Measurements from ENCODE around the gene IMP3. TPM values are rescaled to one million over a fixed set of nuclear protein-coding genes. Genes with fewer than 3 reads are reported as not detected.
A peak's percentile ranks its signal among the peaks of the same experiment; 100 is the strongest.
"Not testable (repeated sequence)": the region's sequence is repeated elsewhere in the genome, so short reads cannot be mapped to it uniquely, and the experiment has no call there.

Gene IMP3
- total RNA-seq, 1 experiment from 2014 or later: 56.0 TPM

- no peaks in the 10 kb centered on the region for H3K27me3 ChIP-seq (ENCODE audit: control insufficient read depth, insufficient read depth, low read length)
- H3K36me3 ChIP-seq (ENCODE audit: control insufficient read depth, insufficient read depth, low read length): peaks cover 2% of the 10 kb centered on the region; the same call in 1 of the 2 replicates
- DNase-seq (ENCODE audit: low read depth, low spot score) (no peak), ATAC-seq (no peak)
- POLR2A ChIA-PET: interaction anchor here (1.0 to 1.2 kb wide), 3 partner anchors 8 to 35 kb away, joined by 3 to 8 read pairs (median 4); partner anchors contain the start of gene SNUPN
- peaks cover 15% of the 10 kb centered on the region for H3K4me1 ChIP-seq (ENCODE audit: control insufficient read depth, insufficient read depth, low read length)
- peak overlapping the region in 1 of 2 experiments; percentile 99; a peak in 1 of 4 replicates for H3K4me3 ChIP-seq (ENCODE audit: low read depth in 2 of 2, low read length in 2 of 2)
- H3K27ac ChIP-seq (ENCODE audit: low read length): peak overlapping the region; percentile 94; the same call in 1 of the 2 replicates
- BruUV-seq (replicated peaks): no TSS peak
- TF ChIP-seq, protein P1, sequence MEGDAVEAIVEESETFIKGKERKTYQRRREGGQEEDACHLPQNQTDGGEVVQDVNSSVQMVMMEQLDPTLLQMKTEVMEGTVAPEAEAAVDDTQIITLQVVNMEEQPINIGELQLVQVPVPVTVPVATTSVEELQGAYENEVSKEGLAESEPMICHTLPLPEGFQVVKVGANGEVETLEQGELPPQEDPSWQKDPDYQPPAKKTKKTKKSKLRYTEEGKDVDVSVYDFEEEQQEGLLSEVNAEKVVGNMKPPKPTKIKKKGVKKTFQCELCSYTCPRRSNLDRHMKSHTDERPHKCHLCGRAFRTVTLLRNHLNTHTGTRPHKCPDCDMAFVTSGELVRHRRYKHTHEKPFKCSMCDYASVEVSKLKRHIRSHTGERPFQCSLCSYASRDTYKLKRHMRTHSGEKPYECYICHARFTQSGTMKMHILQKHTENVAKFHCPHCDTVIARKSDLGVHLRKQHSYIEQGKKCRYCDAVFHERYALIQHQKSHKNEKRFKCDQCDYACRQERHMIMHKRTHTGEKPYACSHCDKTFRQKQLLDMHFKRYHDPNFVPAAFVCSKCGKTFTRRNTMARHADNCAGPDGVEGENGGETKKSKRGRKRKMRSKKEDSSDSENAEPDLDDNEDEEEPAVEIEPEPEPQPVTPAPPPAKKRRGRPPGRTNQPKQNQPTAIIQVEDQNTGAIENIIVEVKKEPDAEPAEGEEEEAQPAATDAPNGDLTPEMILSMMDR (IDR thresholded peaks at IDR 0.05): no peak
- TF ChIP-seq POLR2AphosphoS5 (IDR thresholded peaks at IDR 0.05; ENCODE audit: low read depth, low read length): peak; percentile 30; the same call in 1 of the 2 replicates
- intact Hi-C loops (cut with micrococcal nuclease; ENCODE audit: unreplicated experiment): loop anchor here (5.0 kb wide), 1 partner anchor 180 kb away; no protein-coding TSS in a partner anchor
- CTCF ChIA-PET: interaction anchor here (1.2 to 1.3 kb wide), 2 partner anchors 10 to 34 kb away, joined by 4 to 10 read pairs; partner anchors contain the start of gene SNX33
- in situ Hi-C loops (cut with HindIII; ENCODE audit: low pct_unique_long_range_greater_than_20kb, low sequenced_read_pairs): no loop called here
- H3K9me3 ChIP-seq (ENCODE audit: control insufficient read depth, insufficient read depth, low read depth, low read length): no peaks in the 10 kb centered on the region
These were observed 2.6 kb downstream of the IMP3 start for GRCh38 chr15:75637245-75638009.

DNA sequence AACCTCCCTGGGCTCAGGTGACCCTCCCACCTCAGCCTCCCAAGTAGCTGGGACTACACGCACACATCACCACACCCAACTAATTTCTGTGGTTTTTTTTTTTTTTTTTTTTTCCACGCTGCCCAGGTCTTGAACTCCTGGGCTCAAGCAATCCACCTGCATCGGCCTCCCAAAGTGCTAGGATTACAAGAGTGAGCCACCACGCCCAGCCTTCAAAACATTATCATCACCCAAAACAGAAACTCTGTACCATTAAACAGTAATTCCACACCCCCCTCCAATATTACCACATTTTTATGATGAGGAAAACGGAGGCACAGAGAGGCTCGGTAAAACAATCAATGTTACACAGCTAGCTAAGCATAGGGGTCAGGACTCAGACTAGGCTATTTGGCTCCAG, 4.0 kb downstream of the IMP3 start:
- Histone ChIP-seq H3K27me3 (ENCODE audit: control insufficient read depth, insufficient read depth, low read length) (no peaks in the 10 kb centered on the region), H3K27ac (ENCODE audit: low read length) (no peak overlapping the region), H3K4me3 (ENCODE audit: low read depth in 2 of 2, low read length in 2 of 2) (no peak overlapping the region), H3K36me3 (ENCODE audit: control insufficient read depth, insufficient read depth, low read length) (peaks cover 2% of the 10 kb centered on the region; the same call in 1 of the 2 replicates), H3K9me3 (ENCODE audit: control insufficient read depth, insufficient read depth, low read depth, low read length) (no peaks in the 10 kb centered on the region), H3K4me1 (ENCODE audit: control insufficient read depth, insufficient read depth, low read length) (peaks cover 13% of the 10 kb centered on the region)
- intact Hi-C loops (cut with micrococcal nuclease; ENCODE audit: unreplicated experiment) (loop anchor here (5.0 kb wide), 1 partner anchor 179 kb away; no protein-coding TSS in a partner anchor), in situ Hi-C loops (cut with HindIII; ENCODE audit: low pct_unique_long_range_greater_than_20kb, low sequenced_read_pairs) (no loop called here)
- no peak for DNase-seq (ENCODE audit: low read depth, low spot score)
- TF ChIP-seq, protein P1 (IDR thresholded peaks at IDR 0.05): no peak
- TF ChIP-seq SIN3A (IDR thresholded peaks at IDR 0.05; ENCODE audit: borderline replicate concordance, insufficient read depth, low read depth, low read length) (no peak), POLR2AphosphoS5 (IDR thresholded peaks at IDR 0.05; ENCODE audit: low read depth, low read length) (no peak), TCF7L2 (IDR thresholded peaks at IDR 0.05; ENCODE audit: low read depth, low read length) (no peak)
- TF ChIP-seq, protein P2, sequence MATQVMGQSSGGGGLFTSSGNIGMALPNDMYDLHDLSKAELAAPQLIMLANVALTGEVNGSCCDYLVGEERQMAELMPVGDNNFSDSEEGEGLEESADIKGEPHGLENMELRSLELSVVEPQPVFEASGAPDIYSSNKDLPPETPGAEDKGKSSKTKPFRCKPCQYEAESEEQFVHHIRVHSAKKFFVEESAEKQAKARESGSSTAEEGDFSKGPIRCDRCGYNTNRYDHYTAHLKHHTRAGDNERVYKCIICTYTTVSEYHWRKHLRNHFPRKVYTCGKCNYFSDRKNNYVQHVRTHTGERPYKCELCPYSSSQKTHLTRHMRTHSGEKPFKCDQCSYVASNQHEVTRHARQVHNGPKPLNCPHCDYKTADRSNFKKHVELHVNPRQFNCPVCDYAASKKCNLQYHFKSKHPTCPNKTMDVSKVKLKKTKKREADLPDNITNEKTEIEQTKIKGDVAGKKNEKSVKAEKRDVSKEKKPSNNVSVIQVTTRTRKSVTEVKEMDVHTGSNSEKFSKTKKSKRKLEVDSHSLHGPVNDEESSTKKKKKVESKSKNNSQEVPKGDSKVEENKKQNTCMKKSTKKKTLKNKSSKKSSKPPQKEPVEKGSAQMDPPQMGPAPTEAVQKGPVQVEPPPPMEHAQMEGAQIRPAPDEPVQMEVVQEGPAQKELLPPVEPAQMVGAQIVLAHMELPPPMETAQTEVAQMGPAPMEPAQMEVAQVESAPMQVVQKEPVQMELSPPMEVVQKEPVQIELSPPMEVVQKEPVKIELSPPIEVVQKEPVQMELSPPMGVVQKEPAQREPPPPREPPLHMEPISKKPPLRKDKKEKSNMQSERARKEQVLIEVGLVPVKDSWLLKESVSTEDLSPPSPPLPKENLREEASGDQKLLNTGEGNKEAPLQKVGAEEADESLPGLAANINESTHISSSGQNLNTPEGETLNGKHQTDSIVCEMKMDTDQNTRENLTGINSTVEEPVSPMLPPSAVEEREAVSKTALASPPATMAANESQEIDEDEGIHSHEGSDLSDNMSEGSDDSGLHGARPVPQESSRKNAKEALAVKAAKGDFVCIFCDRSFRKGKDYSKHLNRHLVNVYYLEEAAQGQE (IDR thresholded peaks at IDR 0.05; ENCODE audit: insufficient read depth in 1 of 2, low read depth in 2 of 2, low read length in 1 of 2): no peak
- ATAC-seq: no peak
- ChIA-PET CTCF (no interaction called here), POLR2A (interaction anchor here (1.0 kb wide), 1 partner anchor 10 kb away, joined by 3 read pairs; the partner anchor contains the start of gene SNUPN)
- no TSS peak for BruUV-seq (replicated peaks)

DNA sequence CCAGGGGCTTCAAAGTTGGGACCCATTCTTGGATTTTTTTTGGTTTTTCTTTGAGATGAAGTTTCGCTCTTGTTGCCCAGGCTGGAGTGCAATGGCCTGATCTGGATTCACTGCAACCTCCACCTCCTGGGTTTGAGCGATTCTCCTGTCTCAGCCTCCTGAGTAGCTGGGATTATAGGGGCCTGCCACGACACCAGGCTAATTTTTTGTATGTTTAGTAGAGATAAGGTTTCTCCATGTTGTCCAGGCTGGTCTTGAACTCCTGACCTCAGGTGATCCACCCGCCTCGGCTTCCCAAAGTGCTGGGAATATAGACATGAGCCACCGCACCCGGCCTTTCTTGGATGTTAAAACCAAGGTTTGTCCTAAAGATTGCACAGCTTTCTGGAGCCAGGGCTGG, 6.1 kb downstream of the IMP3 start:
- H3K36me3 ChIP-seq (ENCODE audit: control insufficient read depth, insufficient read depth, low read length); intact Hi-C loops (cut with micrococcal nuclease; ENCODE audit: unreplicated experiment); H3K27me3 ChIP-seq (ENCODE audit: control insufficient read depth, insufficient read depth, low read length); in situ Hi-C loops (cut with HindIII; ENCODE audit: low pct_unique_long_range_greater_than_20kb, low sequenced_read_pairs); ATAC-seq; DNase-seq (ENCODE audit: low read depth, low spot score); POLR2A ChIA-PET; H3K27ac ChIP-seq (ENCODE audit: low read length); H3K4me3 ChIP-seq (ENCODE audit: low read depth in 2 of 2, low read length in 2 of 2); CTCF ChIA-PET; BruUV-seq (replicated peaks); H3K9me3 ChIP-seq (ENCODE audit: control insufficient read depth, insufficient read depth, low read depth, low read length): not testable (repeated sequence)
- peaks cover 12% of the 10 kb centered on the region for H3K4me1 ChIP-seq (ENCODE audit: control insufficient read depth, insufficient read depth, low read length)
